ENCODE results near the gene TTC7B. TPM values are rescaled to one million over a fixed set of nuclear protein-coding genes. Genes with fewer than 3 reads are reported as not detected.
A peak's percentile ranks its signal among the peaks of the same experiment; 100 is the strongest.

TTC7B gene
- total RNA-seq, 1 experiment from 2014 or later = 18.0 TPM

- no peak for DNase-seq (ENCODE audit: low read depth)
Measured at GRCh38 chr14:90674716-90675115, 141.5 kb downstream of the TTC7B start.

- no peak for DNase-seq (ENCODE audit: low read depth)
Measured at GRCh38 chr14:90674043-90674670, 142.1 kb downstream of the TTC7B start.

GRCh38 chr14:90671382-90672234 is 144.6 kb downstream of the TTC7B start:
- DNase-seq (ENCODE audit: low read depth) = no peak

- no peak for DNase-seq (ENCODE audit: low read depth)
Measured at GRCh38 chr14:90669731-90670130, 146.5 kb downstream of the TTC7B start.

GRCh38 chr14:90666571-90666970 is 149.7 kb downstream of the TTC7B start:
- DNase-seq (ENCODE audit: low read depth) = no peak

GRCh38 chr14:90665321-90666000 is 150.8 kb downstream of the TTC7B start:
- DNase-seq (ENCODE audit: low read depth) = no peak

GRCh38 chr14:90664911-90665310 is 151.3 kb downstream of the TTC7B start:
- no peak for DNase-seq (ENCODE audit: low read depth)

- DNase-seq (ENCODE audit: low read depth) = no peak
Measured at GRCh38 chr14:90663680-90664079, 152.6 kb downstream of the TTC7B start.

GRCh38 chr14:90663140-90663539 is 153.1 kb downstream of the TTC7B start:
- no peak for DNase-seq (ENCODE audit: low read depth)

- no peak for DNase-seq (ENCODE audit: low read depth)
Measured at GRCh38 chr14:90661866-90662265, 154.4 kb downstream of the TTC7B start.

- no peak for DNase-seq (ENCODE audit: low read depth)
Measured at GRCh38 chr14:90660865-90661570, 155.2 kb downstream of the TTC7B start.

- no peak for DNase-seq (ENCODE audit: low read depth)
Measured at GRCh38 chr14:90659156-90659555, 157.1 kb downstream of the TTC7B start.

GRCh38 chr14:90658541-90658967 is 157.7 kb downstream of the TTC7B start:
- DNase-seq (ENCODE audit: low read depth) = peak; percentile 86

GRCh38 chr14:90656973-90657372 is 159.3 kb downstream of the TTC7B start:
- no peak for DNase-seq (ENCODE audit: low read depth)

GRCh38 chr14:90655829-90656228 is 160.4 kb downstream of the TTC7B start:
- DNase-seq (ENCODE audit: low read depth) = no peak

- DNase-seq (ENCODE audit: low read depth) = peak; percentile 9
Measured at GRCh38 chr14:90654831-90655276, 161.4 kb downstream of the TTC7B start.

GRCh38 chr14:90652626-90653025 is 163.6 kb downstream of the TTC7B start:
- DNase-seq (ENCODE audit: low read depth) = no peak

- no peak for DNase-seq (ENCODE audit: low read depth)
Measured at GRCh38 chr14:90651976-90652560, 164.2 kb downstream of the TTC7B start.

- DNase-seq (ENCODE audit: low read depth) = no peak
Measured at GRCh38 chr14:90651271-90651804, 164.9 kb downstream of the TTC7B start.

GRCh38 chr14:90649557-90650135 is 166.6 kb downstream of the TTC7B start:
- DNase-seq (ENCODE audit: low read depth) = no peak

GRCh38 chr14:90649083-90649482 is 167.1 kb downstream of the TTC7B start:
- DNase-seq (ENCODE audit: low read depth) = peak; percentile 3
